MCF 10A (cell line): Measurements from ENCODE around the gene PRDX1. TPM values are rescaled to one million over a fixed set of nuclear protein-coding genes. Genes with fewer than 3 reads are reported as not detected.
A peak's percentile ranks its signal among the peaks of the same experiment; 100 is the strongest.

ENCODE experiments used
- BruUV-seq: library from RNA; stranded (reverse); fragments of 400-500 nt; replicated peaks from 2 replicates; lab custom pipeline; 2021; lab: Mats Ljungman, UMichigan
- CTCF ChIA-PET: fragments of 300-600 bp; sonication (Branson Sonifier 250); formaldehyde crosslinking; extraction: SDS; loops from one replicate; lab custom pipeline; 2021; ENCODE audit warnings: antibody characterized with exemption, inconsistent platforms; lab: Yijun Ruan, JAX
- POLR2A ChIA-PET: fragments of 300-600, 350-650 bp; sonication (Branson Sonifier 250); formaldehyde crosslinking; extraction: SDS; loops from one replicate; lab custom pipeline; 2020; ENCODE audit warnings: antibody characterized with exemption, inconsistent platforms; lab: Yijun Ruan, JAX
- DNase-seq: peaks from one replicate; pipeline ENCODE4 v3.0.0-alpha.2; 2018; ENCODE audit not compliant: unreplicated experiment
- H3K27ac Mint-ChIP-seq: one replicate; pipeline ENCODE4 v1.8.0; 2022; ENCODE audit warnings: mild to moderate bottlenecking, low read depth, mixed read lengths; ENCODE audit not compliant: unreplicated experiment
- H3K27me3 Mint-ChIP-seq: one replicate; pipeline ENCODE4 v1.8.0; 2022; ENCODE audit warnings: mixed read lengths; ENCODE audit not compliant: insufficient read depth, unreplicated experiment
- H3K36me3 Mint-ChIP-seq: one replicate; pipeline ENCODE4 v1.8.0; 2022; ENCODE audit warnings: mild to moderate bottlenecking, moderate library complexity, mixed read lengths; ENCODE audit not compliant: insufficient read depth, unreplicated experiment
- H3K4me1 Mint-ChIP-seq: one replicate; pipeline ENCODE4 v1.8.0; 2022; ENCODE audit warnings: mixed read lengths; ENCODE audit not compliant: insufficient read depth, unreplicated experiment
- H3K4me3 Mint-ChIP-seq: one replicate; pipeline ENCODE4 v1.8.0; 2022; ENCODE audit warnings: mild to moderate bottlenecking, moderate library complexity, mixed read lengths; ENCODE audit not compliant: unreplicated experiment
- H3K9me3 Mint-ChIP-seq: one replicate; pipeline ENCODE4 v1.8.0; 2022; ENCODE audit warnings: mixed read lengths; ENCODE audit not compliant: unreplicated experiment
- CTCF ChIP-seq: fragments of 200-600 bp; IDR thresholded peaks from one replicate; pipeline ENCODE4 v1.8.0; 2022; ENCODE audit warnings: antibody characterized with exemption, mild to moderate bottlenecking; ENCODE audit not compliant: unreplicated experiment
- intact Hi-C: fragments of 100-400 bp; cut with micrococcal nuclease; formaldehyde crosslinking; loops from 2 replicates; pipeline ENCODE4 v1.14.1; 2022
- total RNA-seq: library from RNA; stranded (reverse); gene quantifications from 2 replicates; pipeline ENCODE4 v1.2.3, GENCODE V29; 2022

PRDX1 gene
- total RNA-seq, 1 experiment from 2014 or later: 207 TPM

GRCh38 chr1:45563843-45564242 lies 42.2 kb upstream of the PRDX1 start:
- TF ChIP-seq CTCF: no peak
- BruUV-seq: no TSS peak
- peaks cover 4% of the 10 kb centered on the region for H3K4me1 Mint-ChIP-seq
- H3K4me3 Mint-ChIP-seq: no peak overlapping the region
- DNase-seq: no peak
- intact Hi-C loops: no loop called here
- CTCF ChIA-PET: interaction anchor here (0.6 to 4.1 kb wide), 2 partner anchors 52 to 63 kb away, joined by 3 to 23 read pairs; no protein-coding TSS in a partner anchor
- POLR2A ChIA-PET: interaction anchor here (0.5 to 1.4 kb wide), 5 partner anchors 8 to 52 kb away, joined by 3 to 7 read pairs (median 4); partner anchors contain the start of gene PRDX1
- H3K27ac Mint-ChIP-seq: no peak overlapping the region
- H3K36me3 Mint-ChIP-seq: peaks cover 64% of the 10 kb centered on the region
- no peaks in the 10 kb centered on the region for H3K9me3 Mint-ChIP-seq
- H3K27me3 Mint-ChIP-seq: no peaks in the 10 kb centered on the region

- BruUV-seq: no TSS peak
- Mint-ChIP-seq H3K27ac (peak overlapping the region; percentile 78), H3K27me3 (no peaks in the 10 kb centered on the region), H3K9me3 (no peaks in the 10 kb centered on the region), H3K4me3 (peak overlapping the region; percentile 38), H3K36me3 (peaks cover 28% of the 10 kb centered on the region), H3K4me1 (peaks cover 13% of the 10 kb centered on the region)
- intact Hi-C loops: no loop called here
- no peak for TF ChIP-seq CTCF
- peak; percentile 91 for DNase-seq
- CTCF ChIA-PET: interaction anchor here (0.7 to 6.0 kb wide), 7 partner anchors 8 to 540 kb away, joined by 3 to 25 read pairs (median 4); no protein-coding TSS in a partner anchor
- POLR2A ChIA-PET: interaction anchor here (0.6 to 11.7 kb wide), 16 partner anchors 9 to 1230 kb away, joined by 3 to 272 read pairs (median 3); partner anchors contain the start of genes NASP, PRDX1, TESK2 and TOE1
These were observed 35.8 kb upstream of the PRDX1 start for GRCh38 chr1:45557422-45557944.

- POLR2A ChIA-PET: interaction anchor here (1.3 to 11.7 kb wide), 4 partner anchors 16 to 42 kb away, joined by 3 to 272 read pairs (median 8); partner anchors contain the start of gene PRDX1
- H3K27ac Mint-ChIP-seq: no peak overlapping the region
- no peaks in the 10 kb centered on the region for H3K9me3 Mint-ChIP-seq
- peaks cover 11% of the 10 kb centered on the region for H3K36me3 Mint-ChIP-seq
- BruUV-seq: no TSS peak
- peaks cover 20% of the 10 kb centered on the region for H3K4me1 Mint-ChIP-seq
- DNase-seq: no peak
- no peak overlapping the region for H3K4me3 Mint-ChIP-seq
- H3K27me3 Mint-ChIP-seq: no peaks in the 10 kb centered on the region
- no peak for TF ChIP-seq CTCF
- intact Hi-C loops: no loop called here
- CTCF ChIA-PET: interaction anchor here (1.4 to 4.7 kb wide), 2 partner anchors 15 to 61 kb away, joined by 5 to 30 read pairs; no protein-coding TSS in a partner anchor
These were observed 32.5 kb upstream of the PRDX1 start for GRCh38 chr1:45554198-45554597.

GRCh38 chr1:45552331-45552730 lies 30.6 kb upstream of the PRDX1 start:
- no TSS peak for BruUV-seq
- Mint-ChIP-seq H3K27me3 (no peaks in the 10 kb centered on the region), H3K27ac (peak overlapping the region; percentile 13), H3K4me3 (peak overlapping the region; percentile 97), H3K4me1 (peaks cover 15% of the 10 kb centered on the region), H3K9me3 (no peaks in the 10 kb centered on the region), H3K36me3 (peaks cover 11% of the 10 kb centered on the region)
- TF ChIP-seq CTCF: no peak
- ChIA-PET CTCF (interaction anchor here (0.6 to 4.7 kb wide), 3 partner anchors 17 to 51 kb away, joined by 3 to 30 read pairs (median 3); no protein-coding TSS in a partner anchor), POLR2A (interaction anchor here (0.6 to 11.7 kb wide), 14 partner anchors 10 to 1966 kb away, joined by 3 to 272 read pairs (median 4); partner anchors contain the start of genes CCDC163, GPBP1L1, MMACHC and PLK3)
- DNase-seq: peak; percentile 81
- intact Hi-C loops: no loop called here
